NK-92 treated with Interleukin-12 subunit alpha and Interleukin-12 subunit beta, amount 100 ng/mL, for 24 hours (cell line): ENCODE data around the gene WDR75.
"Not testable (repeated sequence)": the region's sequence is repeated elsewhere in the genome, so short reads cannot be mapped to it uniquely, and the experiment has no call there.

Experiments
- DNase-seq: peaks from one replicate; lab custom pipeline; 2025; lab: John Stamatoyannopoulos, UW

Gene WDR75

DNA sequence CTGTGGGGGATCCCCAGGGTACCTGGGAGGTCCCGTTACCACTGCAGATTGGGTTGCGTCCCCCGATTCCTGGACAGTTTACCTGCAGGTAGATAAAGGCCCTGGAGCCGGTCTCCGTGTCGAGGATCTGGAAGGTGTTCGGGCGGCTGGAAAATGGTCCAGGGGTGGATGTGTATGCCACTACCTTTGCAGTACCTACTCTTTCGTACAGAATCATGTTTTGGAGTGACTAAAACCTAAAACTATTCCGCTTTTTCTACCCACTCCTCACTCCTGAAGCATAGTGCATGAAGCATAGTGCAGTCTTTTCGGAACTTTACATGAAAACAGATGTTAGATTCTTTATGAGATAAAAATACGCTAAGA, 418 bp downstream of the WDR75 start:
- no peak for DNase-seq

DNA sequence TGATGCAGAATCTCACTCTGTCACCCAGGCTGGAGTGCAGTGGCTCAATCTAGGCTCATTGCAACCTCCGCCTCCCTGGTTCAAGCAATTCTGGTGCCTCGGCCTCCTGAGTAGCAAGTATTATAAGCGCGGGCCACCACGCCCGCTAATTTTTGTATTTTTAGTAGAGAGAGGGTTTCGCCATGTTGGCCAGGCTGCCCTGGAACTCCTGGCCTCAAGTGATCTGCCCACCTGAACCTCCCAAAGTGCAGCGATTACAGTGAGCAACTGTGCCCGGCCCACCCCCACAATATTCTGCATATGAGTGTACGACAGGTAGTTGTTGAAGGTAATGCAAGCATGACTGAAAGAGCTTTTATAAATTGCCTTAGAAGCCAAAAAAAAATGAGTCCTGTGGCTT, 1.2 kb downstream of the WDR75 start:
- DNase-seq = no peak

DNA sequence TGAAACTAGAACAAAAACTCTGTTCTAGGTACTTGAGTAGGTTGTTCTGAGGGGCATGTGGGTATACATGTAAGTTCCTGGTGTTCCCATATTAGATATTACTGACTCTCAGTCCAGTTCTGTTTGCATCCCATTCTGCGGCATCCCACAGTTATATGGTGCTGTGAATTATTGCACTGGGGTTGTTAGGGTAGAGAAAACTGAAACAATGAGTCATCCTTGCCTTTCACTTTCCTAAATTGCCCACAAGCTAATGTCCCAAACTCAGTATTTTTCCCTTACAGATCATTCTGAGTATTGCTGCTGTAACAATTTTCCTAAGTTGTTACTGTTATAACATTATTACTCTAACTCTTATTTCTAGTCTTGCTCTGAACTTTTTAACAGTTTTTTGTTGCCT, 3.0 kb downstream of the WDR75 start:
- no peak for DNase-seq

DNA sequence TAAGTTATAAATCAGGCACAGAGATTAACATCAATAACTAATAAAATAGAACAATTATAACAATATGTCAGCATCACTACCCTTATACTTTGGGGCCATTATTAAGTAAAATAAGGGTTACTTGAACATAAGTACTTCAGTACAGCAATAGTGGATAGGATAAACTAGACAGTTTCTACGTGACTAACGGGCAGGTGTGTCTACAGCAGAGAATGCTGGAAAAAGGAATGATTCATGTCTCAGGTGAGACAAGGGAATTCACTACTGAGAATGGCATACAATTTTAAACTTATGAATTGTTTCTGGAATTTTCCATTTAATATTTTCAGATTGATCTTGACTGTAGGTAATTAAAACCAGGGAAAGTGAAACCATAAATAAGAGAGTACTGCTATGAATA, 5.5 kb downstream of the WDR75 start:
- no peak for DNase-seq

DNA sequence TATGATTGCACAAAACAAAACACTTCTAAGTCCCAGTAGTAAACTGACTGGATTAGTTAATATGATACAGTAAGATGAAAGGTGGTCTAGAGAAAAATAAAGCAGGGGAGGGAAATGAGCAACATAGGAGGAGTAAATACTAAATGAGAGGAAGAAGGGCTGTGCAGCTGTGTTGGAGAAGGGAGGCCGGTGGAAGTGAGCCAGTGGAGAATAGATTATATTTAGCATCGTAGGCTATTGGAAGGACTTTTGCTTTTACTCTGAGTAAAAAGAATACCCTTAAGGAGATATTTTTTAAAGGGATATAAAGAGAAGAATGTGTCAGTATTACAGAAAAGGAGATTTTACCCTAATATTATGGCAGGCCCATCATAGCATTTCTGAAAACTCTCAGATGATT, 12.7 kb downstream of the WDR75 start:
- DNase-seq = no peak

DNA sequence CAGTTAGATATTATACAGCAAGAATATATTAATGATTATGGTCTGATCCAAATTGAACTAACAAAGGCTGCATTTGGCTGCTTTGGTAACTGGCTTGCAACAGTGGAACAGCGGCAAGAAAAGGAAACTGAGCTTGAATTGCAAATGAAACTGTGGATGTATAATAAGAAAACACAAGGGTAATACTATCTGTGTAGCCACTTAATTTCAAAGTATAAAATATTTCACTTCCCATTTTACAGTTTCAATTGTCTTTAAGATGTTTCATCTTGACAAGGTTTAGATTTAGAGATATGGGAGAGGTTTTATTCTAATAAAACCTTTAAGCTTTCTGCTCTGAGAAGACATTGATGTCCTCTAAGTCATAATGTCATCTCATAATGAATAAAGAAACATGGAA, 23.8 kb downstream of the WDR75 start:
- no peak for DNase-seq

DNA sequence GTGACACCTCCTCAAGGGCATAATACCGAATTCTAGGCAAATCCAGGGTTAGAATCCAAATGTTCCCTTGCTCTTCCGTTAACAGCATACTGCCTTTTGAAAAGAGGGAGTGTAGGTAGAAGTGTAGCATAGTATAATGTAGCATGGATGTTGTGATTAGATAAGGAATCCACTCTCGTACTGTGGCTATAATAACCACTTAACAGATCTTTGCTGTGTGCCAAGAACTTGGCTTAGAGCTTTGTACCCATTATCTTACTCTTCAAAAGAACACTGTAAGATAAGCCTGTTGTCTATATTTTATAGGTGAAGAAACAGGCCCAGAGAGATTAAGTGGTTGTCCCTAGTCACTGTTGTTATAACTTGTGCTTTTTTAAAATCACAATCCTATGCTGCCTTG, 24.2 kb downstream of the WDR75 start:
- no peak for DNase-seq

DNA sequence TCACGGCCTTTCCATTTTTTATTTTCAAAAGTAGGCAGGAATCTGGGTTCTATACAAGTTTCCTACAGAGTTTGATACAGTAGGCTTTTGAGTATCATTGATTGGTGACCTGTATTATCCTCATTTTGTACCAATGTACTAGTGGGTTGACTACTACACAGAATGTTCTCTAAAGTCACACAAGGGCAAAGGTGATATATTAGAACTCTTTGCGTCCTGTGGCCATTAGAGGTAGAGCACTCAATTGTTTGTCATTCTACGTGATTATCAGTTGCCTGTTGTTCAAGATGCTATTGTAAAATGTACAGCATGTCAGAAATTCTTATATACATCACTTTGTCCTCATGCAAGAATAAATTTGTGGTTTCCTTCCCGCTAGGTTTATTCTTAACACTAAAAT, 24.8 kb downstream of the WDR75 start:
- DNase-seq = no peak

DNA sequence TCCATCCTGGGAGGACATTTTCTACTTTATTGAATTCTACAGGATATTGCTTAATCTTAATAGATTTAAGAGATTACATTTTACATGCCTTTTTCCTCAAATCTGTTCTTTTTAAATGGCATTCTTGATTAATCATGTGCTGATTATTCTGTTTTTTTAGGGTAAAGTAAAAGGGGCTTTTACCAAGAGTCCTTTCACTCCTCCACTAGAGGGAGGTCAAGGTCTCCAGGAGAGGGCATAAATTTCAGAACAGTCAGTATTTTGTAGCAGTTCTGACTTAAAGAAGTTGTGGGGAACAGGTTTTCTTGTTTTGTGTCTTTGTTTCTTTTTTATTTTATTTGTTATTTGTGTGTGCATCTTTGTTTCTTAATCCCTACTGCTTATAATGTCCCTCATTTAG, 25.4 kb downstream of the WDR75 start:
- DNase-seq = no peak

DNA sequence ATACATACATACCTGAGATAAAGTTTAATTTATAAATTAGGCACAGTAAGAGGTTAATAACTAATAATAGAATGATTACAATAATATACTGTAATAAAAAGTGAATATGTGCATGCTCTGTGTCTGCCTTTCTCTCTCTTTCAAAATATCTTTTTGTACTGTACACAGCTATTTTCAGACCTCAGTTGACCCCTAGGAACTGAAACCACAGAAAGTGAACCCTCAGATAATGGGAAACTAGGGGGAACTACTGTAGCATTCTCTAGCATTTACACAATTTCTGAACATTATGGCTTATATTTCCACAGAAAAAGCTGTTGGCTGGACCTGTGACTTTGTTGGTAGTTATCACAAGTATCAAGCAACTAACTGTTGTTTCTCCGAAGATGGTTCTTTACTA, 25.9 kb downstream of the WDR75 start:
- no peak for DNase-seq

DNA sequence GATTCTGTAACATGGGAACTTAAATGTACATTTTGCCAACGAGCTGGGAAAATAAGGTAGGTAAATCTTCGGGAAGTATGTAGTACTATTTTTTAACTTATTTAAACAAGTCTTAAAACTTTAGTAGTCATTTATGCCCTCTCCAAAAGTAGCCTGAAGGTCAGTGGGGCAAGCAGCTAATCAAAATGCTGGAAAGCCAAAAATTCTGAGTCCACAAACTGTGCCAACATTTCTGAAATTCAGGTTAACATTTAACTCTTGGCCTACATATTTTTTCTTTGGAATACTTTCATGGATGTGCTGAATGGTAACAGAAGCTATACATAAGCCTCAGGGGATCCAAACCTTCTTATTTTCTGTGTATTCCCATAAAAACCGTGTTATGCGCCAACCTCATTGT, 26.3 kb downstream of the WDR75 start:
- DNase-seq = no peak

DNA sequence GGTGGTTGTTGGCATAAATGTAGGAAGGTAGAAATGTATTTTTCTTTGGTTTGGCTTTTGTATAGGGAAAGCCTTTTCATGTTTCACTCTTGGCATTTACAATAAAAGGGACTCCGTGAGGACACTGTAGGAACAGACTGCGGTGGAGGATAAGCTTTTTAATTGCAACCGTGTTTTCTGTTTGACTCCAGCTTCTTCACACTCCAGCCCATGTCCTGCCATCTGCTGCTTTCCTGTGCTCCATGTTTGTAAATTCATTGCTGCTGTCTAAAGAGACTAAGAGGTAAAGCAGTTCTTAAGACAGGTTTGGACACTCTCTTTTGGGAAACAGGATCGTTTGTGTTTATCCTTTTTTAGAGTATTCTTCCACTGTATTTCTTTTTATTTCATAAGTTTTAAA, 33.3 kb downstream of the WDR75 start:
- DNase-seq = no peak

DNA sequence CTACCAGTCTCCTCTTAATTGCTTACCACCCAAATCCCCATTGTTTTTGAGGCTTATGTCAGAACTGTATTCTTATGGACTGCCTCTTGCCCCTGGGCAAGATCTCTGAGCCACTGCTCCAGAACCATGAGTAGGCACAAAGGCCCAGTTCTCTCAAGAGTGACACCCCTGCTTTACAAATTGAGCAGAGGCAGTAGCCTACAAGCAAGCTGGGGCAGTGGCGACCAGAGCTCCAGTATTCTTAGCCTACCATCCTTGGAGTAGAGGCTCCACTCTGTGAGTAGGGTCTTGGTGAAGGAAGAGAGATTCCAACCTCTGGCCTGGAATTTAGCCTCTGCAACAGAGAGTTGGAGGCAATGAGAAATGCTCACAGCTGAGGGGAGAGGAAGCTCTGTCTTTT, 36.5 kb downstream of the WDR75 start:
- no peak for DNase-seq

DNA sequence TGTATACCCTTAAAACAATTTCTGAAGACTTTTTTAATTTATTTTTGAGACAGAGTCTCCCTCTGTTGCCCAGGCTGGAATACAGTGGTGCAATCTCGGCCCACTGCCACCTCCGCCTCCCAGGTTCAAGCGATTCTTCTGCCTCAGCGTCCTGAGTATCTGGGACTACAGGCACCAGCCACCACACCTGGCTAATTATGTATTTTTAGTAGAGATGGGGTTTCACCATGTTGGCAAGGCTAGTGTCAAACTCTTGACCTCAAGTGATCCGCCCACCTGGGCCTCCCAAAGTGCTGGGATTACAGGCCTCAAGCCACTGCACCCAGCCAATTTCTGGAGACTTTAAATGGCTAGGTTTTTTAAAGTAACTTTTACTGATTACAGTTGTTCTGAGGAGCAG, 37.0 kb downstream of the WDR75 start:
- not testable (repeated sequence) for DNase-seq

DNA sequence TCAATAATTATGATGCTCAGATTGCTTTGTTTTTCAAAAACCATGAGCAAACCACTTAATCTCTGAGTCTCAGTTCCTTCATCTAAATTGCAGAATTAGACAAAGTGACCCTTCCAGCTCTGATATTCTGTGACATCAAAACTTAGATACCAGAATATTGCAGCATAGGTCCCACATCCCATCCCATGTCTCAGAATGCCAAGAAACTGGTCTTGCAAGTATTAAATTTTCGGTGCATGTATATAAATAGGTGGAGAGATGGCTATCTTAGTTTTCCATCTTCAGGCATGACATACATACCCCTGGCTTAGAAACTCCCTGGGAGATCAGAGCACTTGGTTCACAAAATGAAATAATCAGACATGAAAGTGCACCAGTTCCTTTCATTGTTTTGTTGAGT, 39.8 kb downstream of the WDR75 start:
- DNase-seq = no peak

DNA sequence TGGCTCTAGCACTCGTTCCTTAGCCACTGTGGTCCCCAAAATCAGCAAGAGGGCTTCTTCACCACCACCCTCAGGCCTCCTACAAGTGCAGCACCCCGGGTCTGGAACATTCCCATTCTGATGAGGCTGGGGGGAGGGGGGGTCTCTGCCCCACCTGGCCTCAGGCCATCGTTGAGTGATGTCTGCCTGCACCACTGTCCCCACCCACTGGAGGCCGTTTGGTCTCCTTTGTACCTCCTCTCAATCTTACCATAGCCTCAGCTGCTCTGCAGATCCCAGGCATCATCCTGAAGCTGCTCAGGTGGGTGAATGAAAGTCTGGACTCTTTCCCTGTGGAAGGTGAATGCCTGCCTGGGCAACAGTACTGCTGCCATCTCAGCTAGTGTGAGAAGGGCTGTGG, 42.3 kb downstream of the WDR75 start:
- DNase-seq = no peak

DNA sequence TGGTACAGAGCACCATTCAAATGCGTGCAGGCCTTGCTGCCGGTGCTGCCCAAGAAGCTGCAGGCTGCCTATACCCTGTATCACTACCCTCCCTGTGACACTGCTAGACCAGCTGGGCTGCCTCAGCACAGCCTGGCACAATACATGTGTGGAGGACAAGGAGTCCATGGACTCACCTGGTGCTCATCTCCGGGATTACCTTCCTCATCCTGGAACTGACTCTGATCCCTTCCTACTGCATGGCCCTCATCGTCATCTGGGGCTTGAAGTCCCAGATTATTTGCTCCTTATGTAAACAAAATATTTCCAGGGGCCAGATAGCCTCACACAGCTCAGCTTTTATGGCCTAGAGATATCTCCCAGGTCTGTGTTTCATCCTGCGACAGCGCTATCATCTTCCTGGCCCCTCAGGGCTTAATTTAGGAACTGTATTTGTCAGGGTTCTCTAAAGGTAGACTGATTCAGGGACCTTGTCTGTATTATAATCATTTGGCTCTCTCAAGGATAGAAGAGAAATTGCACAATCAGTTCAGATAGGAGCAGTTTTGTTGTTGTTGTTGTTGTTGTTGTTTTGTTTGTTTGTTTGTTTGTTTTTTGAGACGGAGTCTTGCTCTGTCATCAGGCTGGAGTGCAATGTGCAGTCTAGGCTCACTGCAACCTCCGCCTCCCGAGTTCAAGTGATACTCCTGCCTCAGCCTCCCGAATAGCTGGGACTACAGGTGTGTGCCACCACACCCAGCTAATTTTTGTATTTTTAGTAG, 42.9 kb downstream of the WDR75 start:
- no peak for DNase-seq

DNA sequence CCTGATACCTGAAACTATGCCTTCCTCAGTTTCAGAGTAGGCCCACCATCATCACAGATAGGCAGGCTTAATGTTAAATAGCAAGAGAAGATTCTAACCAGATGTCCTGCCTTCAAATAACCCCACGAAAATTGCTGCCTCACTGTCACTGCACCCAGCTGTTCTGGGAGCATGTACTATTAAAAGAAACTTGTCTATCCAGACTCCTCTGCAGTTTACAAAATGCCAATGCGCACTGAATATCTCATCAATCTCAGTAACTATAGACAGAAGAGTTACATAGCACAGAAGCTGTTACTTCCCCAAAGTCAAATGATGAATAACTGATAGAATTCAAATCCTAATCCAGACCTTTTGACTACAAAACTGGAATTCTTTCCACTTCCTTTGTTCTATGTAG, 43.9 kb downstream of the WDR75 start:
- no peak for DNase-seq

DNA sequence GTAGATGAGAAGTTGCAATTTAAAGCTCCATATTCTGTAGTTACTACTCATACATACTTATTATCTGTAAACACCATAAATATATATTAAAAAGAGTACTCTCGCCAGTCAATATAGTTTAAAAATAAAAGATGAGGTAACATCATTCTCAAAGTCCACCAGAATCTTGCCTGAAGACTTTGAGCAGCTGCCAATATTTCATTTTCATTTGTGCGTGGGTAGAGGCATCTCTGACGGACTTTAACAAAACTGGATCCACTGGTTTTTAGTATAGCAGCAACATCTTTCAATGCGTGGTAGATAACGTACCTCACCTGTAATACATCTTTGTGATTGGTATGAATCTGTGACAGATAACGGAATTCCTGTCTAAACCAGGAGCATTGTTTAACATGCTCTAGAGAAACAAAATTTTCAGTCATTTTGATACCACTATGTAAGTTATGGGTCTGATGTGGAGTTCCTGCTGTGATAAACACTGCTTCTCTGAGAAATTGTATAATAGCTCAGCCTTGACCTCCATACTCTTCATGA, 45.0 kb downstream of the WDR75 start:
- no peak for DNase-seq

DNA sequence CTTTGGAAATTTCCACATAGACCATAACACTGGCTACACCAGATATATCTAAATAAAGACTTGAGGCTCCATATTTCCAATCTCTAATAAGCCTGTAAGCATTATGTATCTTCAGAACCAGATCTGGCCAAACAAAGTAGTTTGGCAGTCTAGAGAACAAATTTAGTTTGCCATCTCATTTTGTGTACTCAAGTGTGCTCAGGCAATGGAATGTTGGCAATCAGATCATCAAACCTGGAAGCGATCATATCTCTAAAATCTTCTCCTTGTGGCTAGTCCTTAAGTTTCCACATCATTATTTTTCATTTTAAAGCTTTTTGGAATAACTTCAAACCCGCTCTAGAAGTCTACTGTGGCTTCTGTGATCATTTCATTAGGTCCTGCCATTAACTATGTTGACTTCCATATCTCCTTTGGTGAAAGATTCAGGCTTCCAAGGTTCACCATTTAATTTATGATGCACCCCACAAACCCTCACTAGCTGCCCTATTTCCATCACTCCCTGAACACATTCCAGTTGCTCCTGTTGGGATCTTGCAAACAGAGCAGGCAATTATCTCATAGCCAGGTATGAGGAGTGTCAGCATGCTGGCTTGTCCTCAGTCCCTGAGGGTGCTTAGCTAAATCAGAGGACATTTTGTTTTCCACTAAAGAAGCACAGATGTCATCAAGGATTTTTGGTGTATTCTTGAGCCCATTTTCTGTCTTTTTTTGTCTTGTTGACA, 46.2 kb downstream of the WDR75 start:
- DNase-seq = no peak

DNA sequence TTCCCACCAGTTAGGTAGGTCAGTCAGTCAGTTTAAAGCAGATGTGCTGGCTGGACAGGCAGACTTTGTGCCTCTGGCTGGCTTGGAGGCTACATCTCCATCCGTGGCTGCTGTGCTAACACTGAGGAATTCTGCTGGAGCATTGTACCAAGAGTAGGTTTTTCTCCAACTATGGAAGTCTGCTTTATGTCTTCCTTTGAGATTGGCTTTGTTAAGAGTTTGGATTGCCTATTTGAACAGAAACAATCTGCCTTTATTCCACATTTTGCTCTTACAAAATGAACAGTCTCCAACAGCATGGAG, 46.7 kb downstream of the WDR75 start:
- DNase-seq = no peak

DNA sequence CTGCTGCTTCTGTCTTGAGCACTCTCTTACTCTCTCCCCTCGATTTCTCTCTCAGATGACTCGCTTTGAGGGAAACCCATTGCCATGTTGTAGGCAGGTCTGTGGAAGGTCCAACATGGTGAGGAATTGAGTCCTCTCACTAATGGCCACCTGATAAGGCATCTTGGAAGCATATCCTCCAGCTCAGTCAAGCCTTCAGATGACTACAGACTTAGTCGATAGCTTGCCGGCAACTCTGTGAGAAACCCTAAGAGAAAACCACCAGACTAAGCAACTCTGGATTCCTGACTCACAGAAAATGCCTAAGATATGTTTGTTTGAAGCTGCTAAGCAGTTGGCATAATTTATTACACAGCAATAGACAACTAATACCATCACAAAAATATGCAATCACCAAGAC, 51.2 kb downstream of the WDR75 start:
- DNase-seq = no peak

DNA sequence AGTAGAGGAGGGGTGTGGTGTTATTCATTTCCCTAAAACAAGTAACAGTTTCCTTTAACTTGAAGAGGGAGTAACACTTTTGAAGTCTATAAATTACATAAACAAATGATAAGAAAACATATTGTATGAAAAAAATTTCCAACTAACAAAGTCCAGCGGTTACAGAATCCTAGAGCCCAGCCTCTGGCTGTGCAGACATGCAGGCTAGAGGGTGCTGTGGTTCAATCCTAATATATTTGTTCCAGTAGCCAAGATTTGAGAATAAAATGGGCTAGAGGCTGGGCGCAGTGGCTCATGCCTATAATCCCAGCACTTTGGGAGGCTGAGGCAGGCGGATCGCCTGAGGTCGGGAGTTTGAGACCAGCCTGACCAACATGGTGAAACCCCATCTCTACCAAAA, 56.9 kb downstream of the WDR75 start:
- no peak for DNase-seq

DNA sequence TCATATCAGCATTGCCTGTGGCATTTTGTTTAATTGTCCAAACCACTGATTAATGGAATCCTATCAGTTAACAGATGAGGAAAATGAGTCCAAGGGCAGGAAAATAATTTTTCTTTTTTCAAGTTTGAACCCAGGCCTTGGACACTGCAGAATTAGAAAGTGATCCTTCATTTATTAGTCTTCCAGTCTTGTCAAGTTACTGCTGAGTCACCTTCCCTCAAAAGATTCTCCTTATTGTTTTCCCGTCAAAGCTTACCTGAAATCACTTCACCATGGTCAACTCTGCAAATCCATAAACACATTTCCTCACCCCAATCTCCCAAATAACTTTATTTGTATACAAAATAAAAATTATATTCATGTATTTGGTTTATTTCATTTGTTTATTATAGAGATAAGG, 57.9 kb downstream of the WDR75 start:
- DNase-seq = no peak
